Stimulated activated CD4-positive, alpha-beta T cell treated with anti-CD3 and anti-CD28 coated beads, Interleukin-4, amount 100 ng/mL, for 24 hours (primary cell): ENCODE measurements around the gene MAS1L.

Source experiments
- DNase-seq: peaks from one replicate; pipeline ENCODE4 v3.0.0-alpha.2; 2020

Gene MAS1L

GRCh38 chr6:29509711-29510110 lies 22.0 kb upstream of the MAS1L start:
- DNase-seq, result no peak

- no peak for DNase-seq
Measured at GRCh38 chr6:29509239-29509638, 21.5 kb upstream of the MAS1L start.

GRCh38 chr6:29507319-29507718 lies 19.6 kb upstream of the MAS1L start:
- DNase-seq, result no peak

GRCh38 chr6:29506446-29507067 lies 18.8 kb upstream of the MAS1L start:
- no peak for DNase-seq

GRCh38 chr6:29505808-29506207 lies 18.1 kb upstream of the MAS1L start:
- no peak for DNase-seq

GRCh38 chr6:29504961-29505360 lies 17.2 kb upstream of the MAS1L start:
- DNase-seq, result no peak

- DNase-seq, result no peak
Measured at GRCh38 chr6:29502597-29502996, 14.8 kb upstream of the MAS1L start.

- no peak for DNase-seq
Measured at GRCh38 chr6:29502181-29502580, 14.4 kb upstream of the MAS1L start.

- DNase-seq, result no peak
Measured at GRCh38 chr6:29501106-29501505, 13.3 kb upstream of the MAS1L start.

GRCh38 chr6:29500594-29500993 lies 12.8 kb upstream of the MAS1L start:
- no peak for DNase-seq

- DNase-seq, result no peak
Measured at GRCh38 chr6:29499704-29500103, 11.9 kb upstream of the MAS1L start.

- DNase-seq, result no peak
Measured at GRCh38 chr6:29496961-29497360, 9.2 kb upstream of the MAS1L start.

- no peak for DNase-seq
Measured at GRCh38 chr6:29495571-29495970, 7.8 kb upstream of the MAS1L start.

GRCh38 chr6:29494131-29494530 lies 6.4 kb upstream of the MAS1L start:
- DNase-seq, result no peak

- DNase-seq, result no peak
Measured at GRCh38 chr6:29493261-29493660, 5.5 kb upstream of the MAS1L start.

GRCh38 chr6:29491574-29491973 lies 3.8 kb upstream of the MAS1L start:
- no peak for DNase-seq

GRCh38 chr6:29490552-29490951 lies 2.8 kb upstream of the MAS1L start:
- no peak for DNase-seq

- no peak for DNase-seq
Measured at GRCh38 chr6:29490055-29490454, 2.3 kb upstream of the MAS1L start.

GRCh38 chr6:29489286-29489685 lies 1.5 kb upstream of the MAS1L start:
- no peak for DNase-seq

GRCh38 chr6:29488874-29489273 lies 1.1 kb upstream of the MAS1L start:
- no peak for DNase-seq

GRCh38 chr6:29487131-29487530 lies 625 bp downstream of the MAS1L start:
- no peak for DNase-seq

GRCh38 chr6:29486577-29486976 lies 1.2 kb downstream of the MAS1L start:
- no peak for DNase-seq

- no peak for DNase-seq
Measured at GRCh38 chr6:29483735-29484134, 4.0 kb downstream of the MAS1L start.

- DNase-seq, result no peak
Measured at GRCh38 chr6:29483186-29483585, 4.6 kb downstream of the MAS1L start.

- DNase-seq, result no peak
Measured at GRCh38 chr6:29479560-29479959, 8.2 kb downstream of the MAS1L start.

GRCh38 chr6:29478740-29479139 lies 9.0 kb downstream of the MAS1L start:
- DNase-seq, result no peak
